MG63 (cell line): ENCODE measurements around the gene PCNX2. TPM values are rescaled to one million over a fixed set of nuclear protein-coding genes. Genes with fewer than 3 reads are reported as not detected.
"Not testable (repeated sequence)": the region's sequence is repeated elsewhere in the genome, so short reads cannot be mapped to it uniquely, and the experiment has no call there.

Experiments used
- DNase-seq: peaks from one replicate; pipeline ENCODE4 v3.0.0-alpha.2; 2020
- H3K27me3 ChIP-seq: fragments of 250-450 bp; sonication (Bioruptor Pico); 2 replicates; pipeline ENCODE4 v1.5.1; 2020; ENCODE audit warnings: mild to moderate bottlenecking, moderate library complexity
- H3K36me3 ChIP-seq: fragments of 250-450 bp; sonication (Bioruptor Pico); 2 replicates; pipeline ENCODE4 v1.5.1; 2020; ENCODE audit warnings: mild to moderate bottlenecking, moderate library complexity
- H3K4me3 ChIP-seq: fragments of 250-450 bp; sonication (Bioruptor Pico); 2 replicates; pipeline ENCODE4 v1.5.1; 2020; ENCODE audit warnings: mild to moderate bottlenecking, moderate library complexity
- H3K9me3 ChIP-seq: fragments of 250-450 bp; sonication (Bioruptor Pico); 2 replicates; pipeline ENCODE4 v1.5.1; 2020; ENCODE audit warnings: mild to moderate bottlenecking, moderate library complexity
- total RNA-seq: library from RNA; depleted of rRNA; stranded (reverse); fragments of >200 nt; shearing (Covaris generic); gene quantifications from 2 replicates; pipeline ENCODE4 v1.2.3, GENCODE V29; 2014; ENCODE audit warnings: low replicate concordance

The PCNX2 gene
- total RNA-seq, 1 experiment from 2014 or later, result 1.8 TPM

GRCh38 chr1:233170741-233171140 is 124.8 kb downstream of the PCNX2 start:
- Histone ChIP-seq H3K27me3 (no peaks in the 10 kb centered on the region), H3K36me3 (peaks cover 6% of the 10 kb centered on the region; the same call in 1 of the 2 replicates), H3K9me3 (peaks cover 7% of the 10 kb centered on the region), H3K4me3 (no peak overlapping the region)
- DNase-seq, result no peak

GRCh38 chr1:233168384-233168783 is 127.1 kb downstream of the PCNX2 start:
- Histone ChIP-seq H3K36me3 (peaks cover 8% of the 10 kb centered on the region; the same call in 1 of the 2 replicates), H3K4me3 (no peak overlapping the region), H3K27me3 (no peaks in the 10 kb centered on the region), H3K9me3 (peaks cover 10% of the 10 kb centered on the region)
- DNase-seq, result no peak

- Histone ChIP-seq H3K27me3 (no peaks in the 10 kb centered on the region), H3K36me3 (peaks cover 5% of the 10 kb centered on the region; the same call in 1 of the 2 replicates), H3K4me3 (no peak overlapping the region), H3K9me3 (peaks cover 8% of the 10 kb centered on the region)
- DNase-seq, result no peak
Measured at GRCh38 chr1:233166896-233167295, 128.6 kb downstream of the PCNX2 start.

GRCh38 chr1:233163696-233164095 is 131.8 kb downstream of the PCNX2 start:
- DNase-seq, result no peak
- Histone ChIP-seq H3K9me3 (peaks cover 4% of the 10 kb centered on the region; the same call in 1 of the 2 replicates), H3K4me3 (no peak overlapping the region), H3K36me3 (peaks cover 2% of the 10 kb centered on the region; the same call in 1 of the 2 replicates), H3K27me3 (no peaks in the 10 kb centered on the region)

GRCh38 chr1:233158322-233158721 is 137.2 kb downstream of the PCNX2 start:
- no peaks in the 10 kb centered on the region for H3K27me3 ChIP-seq
- DNase-seq, result no peak
- H3K36me3 ChIP-seq, result no peaks in the 10 kb centered on the region
- H3K4me3 ChIP-seq, result no peak overlapping the region
- H3K9me3 ChIP-seq, result no peaks in the 10 kb centered on the region

- Histone ChIP-seq H3K9me3 (no peaks in the 10 kb centered on the region), H3K36me3 (no peaks in the 10 kb centered on the region), H3K27me3 (no peaks in the 10 kb centered on the region), H3K4me3 (no peak overlapping the region)
- DNase-seq, result no peak
Measured at GRCh38 chr1:233157245-233157644, 138.3 kb downstream of the PCNX2 start.

GRCh38 chr1:233151861-233152260 is 143.7 kb downstream of the PCNX2 start:
- Histone ChIP-seq H3K4me3 (no peak overlapping the region), H3K9me3 (no peaks in the 10 kb centered on the region), H3K27me3 (no peaks in the 10 kb centered on the region), H3K36me3 (no peaks in the 10 kb centered on the region)
- no peak for DNase-seq

GRCh38 chr1:233144434-233144833 is 151.1 kb downstream of the PCNX2 start:
- Histone ChIP-seq H3K27me3 (no peaks in the 10 kb centered on the region), H3K4me3 (no peak overlapping the region), H3K9me3 (no peaks in the 10 kb centered on the region), H3K36me3 (no peaks in the 10 kb centered on the region)
- no peak for DNase-seq

- H3K36me3 ChIP-seq, result no peaks in the 10 kb centered on the region
- no peak overlapping the region for H3K4me3 ChIP-seq
- H3K27me3 ChIP-seq, result no peaks in the 10 kb centered on the region
- DNase-seq, result no peak
- H3K9me3 ChIP-seq, result no peaks in the 10 kb centered on the region
Measured at GRCh38 chr1:233143241-233143640, 152.3 kb downstream of the PCNX2 start.

- DNase-seq, result no peak
Measured at GRCh38 chr1:233140974-233141373, 154.6 kb downstream of the PCNX2 start.

GRCh38 chr1:233140499-233140898 is 155.0 kb downstream of the PCNX2 start:
- DNase-seq, result no peak

More at GRCh38 chr1:233140974-233141373, 154.6 kb downstream of the PCNX2 start:
- H3K9me3 ChIP-seq, result no peaks in the 10 kb centered on the region
- H3K27me3 ChIP-seq, result no peaks in the 10 kb centered on the region
- no peak overlapping the region for H3K4me3 ChIP-seq
- H3K36me3 ChIP-seq, result no peaks in the 10 kb centered on the region

GRCh38 chr1:233138788-233139585 is 156.5 kb downstream of the PCNX2 start:
- Histone ChIP-seq H3K4me3 (no peak overlapping the region), H3K9me3 (no peaks in the 10 kb centered on the region), H3K36me3 (no peaks in the 10 kb centered on the region; the same call in 1 of the 2 replicates), H3K27me3 (no peaks in the 10 kb centered on the region)
- DNase-seq, result no peak

More at GRCh38 chr1:233140499-233140898, 155.0 kb downstream of the PCNX2 start:
- Histone ChIP-seq H3K27me3 (no peaks in the 10 kb centered on the region), H3K36me3 (no peaks in the 10 kb centered on the region), H3K4me3 (no peak overlapping the region), H3K9me3 (no peaks in the 10 kb centered on the region)

- no peaks in the 10 kb centered on the region; the same call in 1 of the 2 replicates for H3K36me3 ChIP-seq
- H3K9me3 ChIP-seq, result no peaks in the 10 kb centered on the region
- DNase-seq, result no peak
- no peak overlapping the region for H3K4me3 ChIP-seq
- H3K27me3 ChIP-seq, result no peaks in the 10 kb centered on the region
Measured at GRCh38 chr1:233135833-233136232, 159.7 kb downstream of the PCNX2 start.

GRCh38 chr1:233132445-233132844 is 163.1 kb downstream of the PCNX2 start:
- Histone ChIP-seq H3K9me3 (no peaks in the 10 kb centered on the region), H3K27me3 (no peaks in the 10 kb centered on the region), H3K36me3 (peaks cover 3% of the 10 kb centered on the region; the same call in 1 of the 2 replicates), H3K4me3 (no peak overlapping the region)
- no peak for DNase-seq

GRCh38 chr1:233129031-233129430 is 166.5 kb downstream of the PCNX2 start:
- H3K36me3 ChIP-seq, H3K27me3 ChIP-seq, DNase-seq, H3K9me3 ChIP-seq, H3K4me3 ChIP-seq: not testable (repeated sequence)

- peaks cover 3% of the 10 kb centered on the region; the same call in 1 of the 2 replicates for H3K36me3 ChIP-seq
- 0 out of 2 replicates have a peak, but pooled peaks cover 2% of the 10 kb centered on the region for H3K9me3 ChIP-seq
- H3K4me3 ChIP-seq, result no peak overlapping the region
- no peak for DNase-seq
- H3K27me3 ChIP-seq, result no peaks in the 10 kb centered on the region
Measured at GRCh38 chr1:233127157-233127556, 168.4 kb downstream of the PCNX2 start.

GRCh38 chr1:233122779-233123178 is 172.7 kb downstream of the PCNX2 start:
- DNase-seq, result no peak
- H3K36me3 ChIP-seq, result no peaks in the 10 kb centered on the region
- no peak overlapping the region for H3K4me3 ChIP-seq

More at GRCh38 chr1:233122779-233123178, 172.7 kb downstream of the PCNX2 start:
- no peaks in the 10 kb centered on the region for H3K27me3 ChIP-seq
- peaks cover 2% of the 10 kb centered on the region; the same call in 1 of the 2 replicates for H3K9me3 ChIP-seq
